ENCODE data around the gene MRTFA. TPM values are rescaled to one million over a fixed set of nuclear protein-coding genes. Genes with fewer than 3 reads are reported as not detected.

Gene MRTFA
- total RNA-seq, 2 experiments from 2014 or later: 55.3 to 58.9 TPM

DNA sequence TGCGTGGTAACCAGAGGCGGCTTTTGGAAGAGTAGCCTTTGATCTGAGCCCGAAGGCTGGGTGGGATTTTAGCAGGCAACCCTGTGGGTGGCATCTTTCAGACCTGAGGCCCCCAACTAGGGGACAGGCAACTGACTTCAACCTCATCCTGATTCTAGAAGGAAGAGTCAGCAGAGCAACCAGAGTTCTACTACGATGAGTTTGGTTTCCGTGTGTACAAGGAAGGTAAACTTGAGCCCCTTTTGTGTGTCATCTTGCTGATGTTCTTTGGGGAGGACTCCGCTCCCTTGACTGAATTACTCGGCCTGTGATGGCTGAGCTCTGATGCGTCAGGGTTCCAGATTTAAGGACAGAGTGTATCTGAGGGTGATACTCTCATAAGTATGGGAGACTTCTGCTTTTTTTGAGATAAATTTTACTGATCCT lies 234.5 kb downstream of the MRTFA start:
- Mint-ChIP-seq H3K9me3 (no peaks in the 10 kb centered on the region), H3K4me3 (peak overlapping the region; percentile 78), H3K4me1 (ENCODE audit: low read depth) (peaks cover 66% of the 10 kb centered on the region), H3K27ac (peak overlapping the region; percentile 90), H3K27me3 (no peaks in the 10 kb centered on the region), H3K36me3 (ENCODE audit: low read depth) (peaks cover 43% of the 10 kb centered on the region)
- H3K4me1 ChIP-seq (ENCODE audit: insufficient read depth, low read length): peaks cover 62% of the 10 kb centered on the region
- TF ChIP-seq, protein P1, sequence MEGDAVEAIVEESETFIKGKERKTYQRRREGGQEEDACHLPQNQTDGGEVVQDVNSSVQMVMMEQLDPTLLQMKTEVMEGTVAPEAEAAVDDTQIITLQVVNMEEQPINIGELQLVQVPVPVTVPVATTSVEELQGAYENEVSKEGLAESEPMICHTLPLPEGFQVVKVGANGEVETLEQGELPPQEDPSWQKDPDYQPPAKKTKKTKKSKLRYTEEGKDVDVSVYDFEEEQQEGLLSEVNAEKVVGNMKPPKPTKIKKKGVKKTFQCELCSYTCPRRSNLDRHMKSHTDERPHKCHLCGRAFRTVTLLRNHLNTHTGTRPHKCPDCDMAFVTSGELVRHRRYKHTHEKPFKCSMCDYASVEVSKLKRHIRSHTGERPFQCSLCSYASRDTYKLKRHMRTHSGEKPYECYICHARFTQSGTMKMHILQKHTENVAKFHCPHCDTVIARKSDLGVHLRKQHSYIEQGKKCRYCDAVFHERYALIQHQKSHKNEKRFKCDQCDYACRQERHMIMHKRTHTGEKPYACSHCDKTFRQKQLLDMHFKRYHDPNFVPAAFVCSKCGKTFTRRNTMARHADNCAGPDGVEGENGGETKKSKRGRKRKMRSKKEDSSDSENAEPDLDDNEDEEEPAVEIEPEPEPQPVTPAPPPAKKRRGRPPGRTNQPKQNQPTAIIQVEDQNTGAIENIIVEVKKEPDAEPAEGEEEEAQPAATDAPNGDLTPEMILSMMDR (IDR thresholded peaks at IDR 0.05): no peak
- DNase-seq (peak in 3 of 14 experiments; percentile 22 to 36 (median 25)), ATAC-seq (ENCODE audit: poor library complexity) (peak; percentile 9)
- H3K27ac ChIP-seq (ENCODE audit: low read depth in 1 of 2, low read length in 2 of 2): peak overlapping the region; percentile 5 to 47
- H3K9me3 ChIP-seq (ENCODE audit: control insufficient read depth in 1 of 2, insufficient read depth in 1 of 2, low read length in 2 of 2): no peaks in the 10 kb centered on the region
- peak overlapping the region; percentile 26 for H3K4me3 ChIP-seq (ENCODE audit: low read length)
- ChIA-PET CTCF (no interaction called here), POLR2A (interaction anchor here (0.9 to 3.3 kb wide), 5 partner anchors 16 to 63 kb away, joined by 4 to 17 read pairs (median 4); partner anchors contain the start of gene SGSM3)
- H3K27me3 ChIP-seq (ENCODE audit: control insufficient read depth in 1 of 2, insufficient read depth in 2 of 2, low read length in 2 of 2): no peaks in the 10 kb centered on the region
- intact Hi-C loops (cut with DNase I, micrococcal nuclease): no loop called here
- H3K36me3 ChIP-seq (ENCODE audit: insufficient read depth, low read length): peaks cover 33% of the 10 kb centered on the region

DNA sequence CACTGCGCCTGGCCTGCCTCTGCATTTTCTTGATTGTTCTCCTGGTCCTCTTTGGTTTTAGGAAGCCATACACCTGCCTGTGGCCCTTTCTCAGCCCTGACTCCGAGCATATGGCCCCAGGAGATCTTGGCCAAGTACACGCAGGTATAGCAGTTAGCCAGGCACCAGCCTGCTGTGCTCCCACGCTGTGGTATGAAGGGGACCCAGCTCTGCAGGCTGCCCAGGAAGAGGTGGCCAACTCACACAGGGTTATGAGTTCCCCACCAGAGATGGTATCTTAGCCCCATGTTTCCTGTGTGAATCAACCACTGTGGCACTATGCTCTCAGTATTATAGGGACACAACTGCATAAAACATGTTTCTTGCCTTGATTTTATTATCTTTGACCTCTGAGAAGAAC lies 235.0 kb downstream of the MRTFA start:
- H3K36me3 ChIP-seq (ENCODE audit: insufficient read depth, low read length): peaks cover 28% of the 10 kb centered on the region
- DNase-seq (peak in 13 of 14 experiments; percentile 22 to 80 (median 44)), ATAC-seq (ENCODE audit: poor library complexity) (peak; percentile 80)
- POLR2A ChIA-PET: interaction anchor here (1.2 to 3.3 kb wide), 4 partner anchors 16 to 63 kb away, joined by 4 to 17 read pairs (median 7); partner anchors contain the start of gene SGSM3
- peaks cover 66% of the 10 kb centered on the region for H3K4me1 ChIP-seq (ENCODE audit: insufficient read depth, low read length)
- Mint-ChIP-seq H3K27ac (peak overlapping the region; percentile 90), H3K27me3 (no peaks in the 10 kb centered on the region), H3K4me3 (peak overlapping the region; percentile 78), H3K4me1 (ENCODE audit: low read depth) (peaks cover 71% of the 10 kb centered on the region), H3K9me3 (no peaks in the 10 kb centered on the region), H3K36me3 (ENCODE audit: low read depth) (peaks cover 45% of the 10 kb centered on the region)
- TF ChIP-seq, protein P1 (IDR thresholded peaks at IDR 0.05): no peak
- no peaks in the 10 kb centered on the region for H3K27me3 ChIP-seq (ENCODE audit: control insufficient read depth in 1 of 2, insufficient read depth in 2 of 2, low read length in 2 of 2)
- CTCF ChIA-PET: no interaction called here
- peak overlapping the region; percentile 26 for H3K4me3 ChIP-seq (ENCODE audit: low read length)
- H3K9me3 ChIP-seq (ENCODE audit: control insufficient read depth in 1 of 2, insufficient read depth in 1 of 2, low read length in 2 of 2): no peaks in the 10 kb centered on the region
- intact Hi-C loops (cut with DNase I, micrococcal nuclease): no loop called here
- H3K27ac ChIP-seq (ENCODE audit: low read depth in 1 of 2, low read length in 2 of 2): peak overlapping the region; percentile 5 to 47

DNA sequence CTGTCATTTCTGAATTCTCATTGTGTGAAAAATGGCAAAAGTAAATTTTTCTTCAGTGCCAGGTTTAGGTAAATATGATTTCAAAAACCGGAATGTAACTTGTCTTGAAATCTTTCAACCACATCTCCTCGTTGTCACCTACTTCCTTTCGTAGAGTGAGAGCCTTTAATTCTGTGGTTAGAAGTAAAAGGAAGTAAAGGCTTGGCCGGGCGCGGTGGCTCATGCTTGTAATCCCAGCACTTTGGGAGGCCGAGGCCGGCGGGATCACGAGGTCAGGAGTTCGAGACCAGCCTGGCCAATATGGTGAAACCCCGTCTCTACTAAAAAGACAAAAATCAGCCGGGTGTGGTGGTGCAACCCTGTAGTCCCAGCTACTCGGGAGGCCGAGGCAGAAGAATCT lies 236.4 kb downstream of the MRTFA start:
- no peaks in the 10 kb centered on the region for H3K27me3 Mint-ChIP-seq
- POLR2A ChIA-PET: interaction anchor here (0.8 to 3.3 kb wide), 10 partner anchors 8 to 356 kb away, joined by 3 to 17 read pairs (median 4); no protein-coding TSS in a partner anchor
- H3K4me1 ChIP-seq (ENCODE audit: insufficient read depth, low read length): peaks cover 76% of the 10 kb centered on the region
- peak overlapping the region; percentile 78 for H3K4me3 Mint-ChIP-seq
- TF ChIP-seq, protein P1 (IDR thresholded peaks at IDR 0.05): no peak
- intact Hi-C loops (cut with DNase I, micrococcal nuclease): loop anchor here in 1 of 2 experiments (1.0 kb wide), 1 partner anchor 15 kb away; no protein-coding TSS in a partner anchor
- CTCF ChIA-PET: no interaction called here
- peak overlapping the region in 1 of 2 donors; percentile 3 for H3K27ac ChIP-seq (ENCODE audit: low read depth in 1 of 2, low read length in 2 of 2)
- ATAC-seq (ENCODE audit: poor library complexity) (peak; percentile 63), DNase-seq (peak in 13 of 14 experiments; percentile 17 to 84 (median 47))
- H3K27ac Mint-ChIP-seq: peak overlapping the region; percentile 90
- no peaks in the 10 kb centered on the region for H3K9me3 ChIP-seq (ENCODE audit: control insufficient read depth in 1 of 2, insufficient read depth in 1 of 2, low read length in 2 of 2)
- peaks cover 41% of the 10 kb centered on the region for H3K36me3 Mint-ChIP-seq (ENCODE audit: low read depth)
- peaks cover 18% of the 10 kb centered on the region for H3K36me3 ChIP-seq (ENCODE audit: insufficient read depth, low read length)
- no peaks in the 10 kb centered on the region for H3K27me3 ChIP-seq (ENCODE audit: control insufficient read depth in 1 of 2, insufficient read depth in 2 of 2, low read length in 2 of 2)
- peaks cover 84% of the 10 kb centered on the region for H3K4me1 Mint-ChIP-seq (ENCODE audit: low read depth)
- H3K9me3 Mint-ChIP-seq: no peaks in the 10 kb centered on the region
- no peak overlapping the region for H3K4me3 ChIP-seq (ENCODE audit: low read length)

Measured in CD4-positive, alpha-beta T cell (primary cell).